Subcutaneous adipose tissue (tissue), 4 donors: Measurements from ENCODE around the gene SLC19A2. TPM values are rescaled to one million over a fixed set of nuclear protein-coding genes. Genes with fewer than 3 reads are reported as not detected.

Source experiments
- CTCF ChIP-seq: fragments of 450-650 bp; IDR thresholded peaks from one replicate; pipeline ENCODE4 v1.5.1; 2016; ENCODE audit warnings: low read depth, mild to moderate bottlenecking, control low read depth, antibody characterized with exemption, moderate library complexity
- total RNA-seq, 4 donors: library from RNA; depleted of rRNA; stranded (reverse); fragments of >200 nt; gene quantifications; one replicate each; pipeline ENCODE4 v1.1.0, GENCODE V29; 2016

Gene SLC19A2
- total RNA-seq, 4 donors from 2014 or later, result 26.2 to 79.7 (median 41.4) TPM

- TF ChIP-seq CTCF, result no peak
Observed at GRCh38 chr1:169499807-169500206, 14.1 kb upstream of the SLC19A2 start.

- TF ChIP-seq CTCF, result no peak
Observed at GRCh38 chr1:169497317-169497716, 11.6 kb upstream of the SLC19A2 start.

- TF ChIP-seq CTCF, result no peak
Observed at GRCh38 chr1:169495916-169496315, 10.2 kb upstream of the SLC19A2 start.

GRCh38 chr1:169495046-169495775 lies 9.5 kb upstream of the SLC19A2 start:
- no peak for TF ChIP-seq CTCF

GRCh38 chr1:169494343-169494742 lies 8.6 kb upstream of the SLC19A2 start:
- no peak for TF ChIP-seq CTCF

- no peak for TF ChIP-seq CTCF
Observed at GRCh38 chr1:169493251-169493650, 7.5 kb upstream of the SLC19A2 start.

GRCh38 chr1:169491845-169492281 lies 6.1 kb upstream of the SLC19A2 start:
- TF ChIP-seq CTCF, result no peak
